A549 (cell line): ENCODE data around the gene WNT1.

Source experiments
- CTCF ChIP-seq: fragments of >200 bp; sonication (Bioruptor Twin); formaldehyde crosslinking; IDR thresholded peaks from 3 replicates; pipeline ENCODE4 v1.5.1; 2016
- MAX ChIP-seq: IDR thresholded peaks from 2 replicates; pipeline ENCODE4 v1.6.1; 2012
- MAZ ChIP-seq: fragments of 150-350 bp; IDR thresholded peaks from 2 replicates; pipeline ENCODE4 v1.6.1; 2014; ENCODE audit warnings: antibody characterized with exemption, low read depth, low read length, borderline replicate concordance
- NPAS2 ChIP-seq: fragments of 250-450 bp; sonication (Bioruptor Pico); IDR thresholded peaks from 2 replicates; pipeline ENCODE4 v1.8.0; 2022; ENCODE audit warnings: mild to moderate bottlenecking, moderate library complexity, borderline replicate concordance
- RCOR1 ChIP-seq: fragments of 150-350 bp; IDR thresholded peaks from 2 replicates; pipeline ENCODE4 v1.6.1; 2014; ENCODE audit warnings: antibody characterized with exemption, low read length, low read depth
- SREBF2 ChIP-seq: fragments of 450-650 bp; IDR thresholded peaks from 2 replicates; pipeline ENCODE4 v1.6.1; 2014; ENCODE audit warnings: mild to moderate bottlenecking, moderate library complexity
- ZFP36 ChIP-seq: fragments of 450-650 bp; IDR thresholded peaks from 2 replicates; pipeline ENCODE4 v1.6.1; 2014; ENCODE audit warnings: borderline replicate concordance; ENCODE audit not compliant: partially characterized antibody
- TF ChIP-seq, protein P1 (sequence below): fragments of 450-650 bp; IDR thresholded peaks from 2 replicates; pipeline ENCODE4 v1.6.1; 2014; ENCODE audit warnings: antibody characterized with exemption

- no peak for TF ChIP-seq CTCF
- TF ChIP-seq, protein P1, sequence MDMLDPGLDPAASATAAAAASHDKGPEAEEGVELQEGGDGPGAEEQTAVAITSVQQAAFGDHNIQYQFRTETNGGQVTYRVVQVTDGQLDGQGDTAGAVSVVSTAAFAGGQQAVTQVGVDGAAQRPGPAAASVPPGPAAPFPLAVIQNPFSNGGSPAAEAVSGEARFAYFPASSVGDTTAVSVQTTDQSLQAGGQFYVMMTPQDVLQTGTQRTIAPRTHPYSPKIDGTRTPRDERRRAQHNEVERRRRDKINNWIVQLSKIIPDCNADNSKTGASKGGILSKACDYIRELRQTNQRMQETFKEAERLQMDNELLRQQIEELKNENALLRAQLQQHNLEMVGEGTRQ, result no peak
- no peak for TF ChIP-seq NPAS2 (CRISPR knock-in tag)
- TF ChIP-seq ZFP36, result no peak
- TF ChIP-seq MAX, result no peak
- TF ChIP-seq SREBF2, result no peak
- TF ChIP-seq RCOR1, result no peak
- no peak for TF ChIP-seq MAZ
These were observed 16.3 kb upstream of the WNT1 start for GRCh38 chr12:48961801-48962200.
